D721Med (cell line): Measurements from ENCODE around the gene SERP1.

Experiments
- DNase-seq: peaks from one replicate; pipeline ENCODE4 v3.0.0; 2011; ENCODE audit warnings: low spot score; ENCODE audit not compliant: insufficient read length
- FAIRE-seq: peaks from 2 replicates; lab custom pipeline; 2011; peaks lifted over from hg19 to GRCh38; lab: Jason Lieb, UNC
- TF ChIP-seq, protein P1 (sequence below): IDR thresholded peaks from 2 replicates; pipeline ENCODE4 v1.5.1; 2012; ENCODE audit warnings: mild to moderate bottlenecking, control low read depth; ENCODE audit not compliant: insufficient read depth; ENCODE audit errors: missing control alignments

SERP1 gene

DNA sequence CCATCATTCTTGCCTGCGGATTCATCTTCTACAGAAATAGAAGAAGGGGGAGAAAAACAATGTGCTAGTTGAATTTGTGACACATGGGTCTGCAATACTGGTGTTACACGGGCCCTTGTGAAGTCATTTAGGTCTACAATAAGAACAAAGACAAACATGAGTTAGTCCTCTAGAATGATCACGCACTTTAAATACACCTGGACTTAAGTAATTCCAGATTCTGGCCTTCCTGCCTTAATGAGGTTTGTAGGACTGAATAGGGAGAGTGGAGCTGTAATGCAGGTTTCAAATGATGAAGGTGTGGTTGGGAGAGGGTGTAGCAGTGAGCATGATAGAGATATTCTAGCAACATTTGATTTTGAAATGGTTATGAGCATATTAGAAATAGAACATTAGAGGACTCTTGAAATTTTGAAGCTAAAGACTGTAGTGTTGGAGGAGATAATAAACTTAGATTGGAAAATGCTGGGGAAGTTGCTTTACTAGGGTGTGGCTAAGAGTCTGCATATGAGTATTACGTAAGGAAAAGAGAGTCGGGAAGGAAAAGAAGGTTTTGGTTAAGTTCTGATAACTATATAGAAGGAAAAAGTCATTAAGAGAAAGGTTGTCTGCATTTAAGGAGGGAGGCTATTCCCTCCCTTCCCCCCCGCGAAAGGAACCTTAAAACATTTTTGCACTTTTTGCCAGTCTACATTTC is 897 bp upstream of the SERP1 start:
- no peak for FAIRE-seq
- DNase-seq, result no peak
- TF ChIP-seq, protein P1, sequence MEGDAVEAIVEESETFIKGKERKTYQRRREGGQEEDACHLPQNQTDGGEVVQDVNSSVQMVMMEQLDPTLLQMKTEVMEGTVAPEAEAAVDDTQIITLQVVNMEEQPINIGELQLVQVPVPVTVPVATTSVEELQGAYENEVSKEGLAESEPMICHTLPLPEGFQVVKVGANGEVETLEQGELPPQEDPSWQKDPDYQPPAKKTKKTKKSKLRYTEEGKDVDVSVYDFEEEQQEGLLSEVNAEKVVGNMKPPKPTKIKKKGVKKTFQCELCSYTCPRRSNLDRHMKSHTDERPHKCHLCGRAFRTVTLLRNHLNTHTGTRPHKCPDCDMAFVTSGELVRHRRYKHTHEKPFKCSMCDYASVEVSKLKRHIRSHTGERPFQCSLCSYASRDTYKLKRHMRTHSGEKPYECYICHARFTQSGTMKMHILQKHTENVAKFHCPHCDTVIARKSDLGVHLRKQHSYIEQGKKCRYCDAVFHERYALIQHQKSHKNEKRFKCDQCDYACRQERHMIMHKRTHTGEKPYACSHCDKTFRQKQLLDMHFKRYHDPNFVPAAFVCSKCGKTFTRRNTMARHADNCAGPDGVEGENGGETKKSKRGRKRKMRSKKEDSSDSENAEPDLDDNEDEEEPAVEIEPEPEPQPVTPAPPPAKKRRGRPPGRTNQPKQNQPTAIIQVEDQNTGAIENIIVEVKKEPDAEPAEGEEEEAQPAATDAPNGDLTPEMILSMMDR, result no peak

DNA sequence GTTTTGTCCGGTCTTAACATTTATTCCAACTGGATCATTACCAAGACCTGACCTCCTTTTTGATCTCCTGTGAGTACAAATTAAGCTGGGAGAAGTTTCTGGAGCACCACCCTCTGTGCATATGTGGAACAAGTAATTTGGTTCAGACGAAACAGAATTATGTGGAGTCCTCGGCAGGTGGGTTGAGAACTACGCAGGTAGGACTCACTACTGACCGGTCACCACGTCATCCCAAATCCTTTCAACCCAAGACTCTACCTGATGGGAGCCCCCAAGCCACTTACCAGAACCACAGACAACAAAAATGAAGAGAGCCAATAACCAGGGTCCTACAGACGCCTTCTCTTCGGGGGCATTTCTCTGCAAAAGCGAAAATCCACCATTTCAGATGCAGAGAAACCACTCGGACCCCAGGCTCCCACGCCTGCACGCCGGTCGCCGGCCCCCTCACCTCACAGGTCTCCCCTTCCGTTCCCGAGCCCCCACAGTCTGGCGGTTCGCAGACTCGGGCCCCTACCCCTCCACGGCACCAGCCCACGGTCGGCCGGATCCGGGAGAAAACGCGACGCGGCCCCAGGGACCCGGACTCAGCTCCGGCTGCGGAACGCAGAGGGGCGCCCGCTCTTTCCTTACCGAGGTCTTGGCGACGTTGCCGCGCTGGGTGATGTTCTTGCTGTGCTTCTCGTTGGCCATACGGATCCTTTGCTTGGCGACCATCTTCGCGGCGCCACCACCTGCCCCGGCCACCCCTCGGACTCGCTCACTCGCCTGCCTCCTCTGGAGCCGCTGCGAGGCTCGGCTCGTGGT is 674 bp downstream of the SERP1 start:
- TF ChIP-seq, protein P1, result no peak
- DNase-seq (no peak), FAIRE-seq (no peak)

DNA sequence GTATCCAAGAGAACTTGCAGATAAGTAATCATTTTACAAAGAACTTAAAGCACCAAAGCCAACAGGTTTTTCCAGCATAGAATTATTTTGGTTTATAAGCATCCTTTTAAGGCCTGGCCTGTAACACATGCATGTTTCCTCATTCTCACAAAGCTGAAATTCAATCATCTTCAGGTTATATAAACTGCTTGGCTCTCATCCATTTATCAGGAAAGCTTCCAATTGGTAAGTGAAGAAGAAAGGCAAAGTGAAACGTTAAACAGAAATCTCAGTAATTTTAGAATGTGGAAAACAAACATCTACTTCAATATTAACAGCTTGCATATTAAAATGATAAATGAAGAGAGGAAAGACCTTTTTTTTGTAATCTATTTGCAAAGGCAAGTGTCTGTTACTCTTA is 1.6 kb downstream of the SERP1 start:
- DNase-seq (no peak), FAIRE-seq (no peak)
- TF ChIP-seq, protein P1, result no peak

DNA sequence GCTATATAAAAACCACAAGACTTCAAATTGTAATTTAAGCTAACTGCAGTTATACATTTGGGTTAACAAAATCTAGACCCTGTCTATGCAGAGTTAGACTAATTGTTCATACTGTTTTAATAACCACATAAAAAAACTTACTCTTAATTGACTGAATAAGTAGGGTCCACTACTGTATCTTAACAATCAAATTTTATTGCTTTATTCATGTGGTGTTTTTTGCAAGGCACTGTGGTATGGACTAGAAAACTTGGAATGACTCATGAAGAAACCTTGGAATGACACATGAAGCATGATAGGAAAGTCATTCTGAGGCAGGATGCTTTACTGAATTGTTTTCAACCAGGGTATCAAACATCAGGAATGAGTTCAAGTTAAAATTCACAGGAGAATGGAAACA is 2.3 kb downstream of the SERP1 start:
- TF ChIP-seq, protein P1, result no peak
- FAIRE-seq, result no peak

DNA sequence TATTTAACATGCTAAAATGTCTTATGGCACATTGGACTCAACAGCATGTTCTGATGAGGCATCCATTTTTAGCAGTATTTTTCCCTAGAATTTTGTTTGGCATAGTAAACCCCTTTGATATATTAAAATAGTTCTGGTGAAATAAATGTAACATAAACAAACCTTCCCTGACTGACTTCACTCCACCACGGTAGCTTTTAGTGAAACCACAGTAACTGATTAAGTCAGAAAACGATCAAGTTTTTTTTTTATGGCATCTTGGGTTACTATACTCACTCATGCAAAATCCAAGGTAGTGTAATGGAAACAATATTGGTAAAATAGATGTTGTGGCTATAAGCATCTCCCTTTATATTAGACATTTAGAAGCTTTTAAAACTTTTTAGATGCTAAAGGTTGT is 2.8 kb downstream of the SERP1 start:
- FAIRE-seq, result no peak
- TF ChIP-seq, protein P1, result no peak

More for the DNA sequence above, 2.3 kb downstream of the SERP1 start:
- no peak for DNase-seq

DNA sequence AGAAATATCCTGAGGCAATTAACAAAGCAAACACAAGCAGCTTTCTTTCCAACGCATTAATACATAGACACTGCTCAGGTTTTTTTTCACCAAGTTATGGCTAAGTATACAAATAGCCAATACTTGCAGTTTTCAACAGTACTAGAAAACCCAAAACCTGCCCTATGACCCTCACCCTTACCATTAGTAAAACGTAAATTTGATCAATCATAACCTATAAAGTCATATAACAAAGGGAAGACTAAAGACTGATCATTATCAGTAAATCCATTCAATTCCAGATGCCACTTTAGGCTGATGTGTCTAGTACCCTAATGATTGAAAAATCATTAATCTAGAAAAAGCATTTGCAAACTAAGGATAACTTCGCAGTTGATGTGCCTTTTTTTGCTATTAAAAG is 3.2 kb downstream of the SERP1 start:
- TF ChIP-seq, protein P1, result no peak
- FAIRE-seq (no peak), DNase-seq (no peak)

More for the DNA sequence above, 2.8 kb downstream of the SERP1 start:
- DNase-seq, result no peak

DNA sequence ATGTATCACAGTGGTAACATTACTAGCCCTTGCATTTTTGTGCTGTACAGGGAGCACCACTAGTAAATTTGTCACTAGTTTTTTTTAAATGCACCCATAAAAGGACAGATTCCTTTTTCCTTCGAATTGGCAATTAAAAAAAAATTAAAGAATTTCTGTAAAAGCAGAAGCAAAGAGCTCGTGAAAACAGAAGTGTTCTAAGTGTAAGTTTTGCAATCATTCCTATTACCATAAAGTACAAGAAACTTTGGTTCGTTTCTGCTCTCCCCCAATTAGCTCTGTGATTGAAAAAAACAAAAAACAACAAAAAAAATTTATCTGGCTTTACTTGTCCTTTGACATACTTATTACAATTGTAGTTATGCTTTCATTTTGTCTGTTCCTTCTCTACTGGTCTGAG is 5.3 kb downstream of the SERP1 start:
- DNase-seq, result no peak
- FAIRE-seq, result no peak
- TF ChIP-seq, protein P1, result no peak
